ENCODE data around the gene SLFN13. TPM values are rescaled to one million over a fixed set of nuclear protein-coding genes. Genes with fewer than 3 reads are reported as not detected.

Gene SLFN13
- total RNA-seq, 1 donor from 2014 or later = 33.6 TPM

DNA sequence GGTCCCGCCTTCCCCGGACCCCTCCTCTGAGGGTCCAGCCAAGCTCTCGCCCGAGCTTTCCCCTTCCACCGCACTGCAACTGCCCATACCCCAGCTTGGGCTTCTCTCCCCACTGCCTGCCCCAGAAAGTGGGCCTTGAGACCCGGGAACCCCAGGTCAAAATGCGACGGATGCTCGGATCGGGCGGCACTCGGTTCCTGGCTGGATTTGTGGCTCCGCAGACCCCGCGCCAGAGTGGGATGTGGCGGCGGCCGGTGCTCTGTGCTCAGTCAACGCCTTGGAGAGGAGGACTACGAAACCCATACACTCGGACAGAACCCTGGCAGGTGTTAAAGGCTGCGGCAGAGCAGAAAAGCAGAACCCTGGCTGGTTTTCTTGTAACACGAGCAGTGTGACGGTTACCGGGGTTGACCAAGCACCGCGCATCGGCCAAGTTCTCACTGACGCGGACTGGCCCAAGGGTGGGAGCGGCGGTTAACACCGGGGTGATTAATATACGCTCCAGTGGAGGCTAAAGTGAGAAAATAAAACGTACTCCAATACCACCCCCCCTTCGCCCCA, 885 bp upstream of the SLFN13 start:
- TF ChIP-seq, protein P1, sequence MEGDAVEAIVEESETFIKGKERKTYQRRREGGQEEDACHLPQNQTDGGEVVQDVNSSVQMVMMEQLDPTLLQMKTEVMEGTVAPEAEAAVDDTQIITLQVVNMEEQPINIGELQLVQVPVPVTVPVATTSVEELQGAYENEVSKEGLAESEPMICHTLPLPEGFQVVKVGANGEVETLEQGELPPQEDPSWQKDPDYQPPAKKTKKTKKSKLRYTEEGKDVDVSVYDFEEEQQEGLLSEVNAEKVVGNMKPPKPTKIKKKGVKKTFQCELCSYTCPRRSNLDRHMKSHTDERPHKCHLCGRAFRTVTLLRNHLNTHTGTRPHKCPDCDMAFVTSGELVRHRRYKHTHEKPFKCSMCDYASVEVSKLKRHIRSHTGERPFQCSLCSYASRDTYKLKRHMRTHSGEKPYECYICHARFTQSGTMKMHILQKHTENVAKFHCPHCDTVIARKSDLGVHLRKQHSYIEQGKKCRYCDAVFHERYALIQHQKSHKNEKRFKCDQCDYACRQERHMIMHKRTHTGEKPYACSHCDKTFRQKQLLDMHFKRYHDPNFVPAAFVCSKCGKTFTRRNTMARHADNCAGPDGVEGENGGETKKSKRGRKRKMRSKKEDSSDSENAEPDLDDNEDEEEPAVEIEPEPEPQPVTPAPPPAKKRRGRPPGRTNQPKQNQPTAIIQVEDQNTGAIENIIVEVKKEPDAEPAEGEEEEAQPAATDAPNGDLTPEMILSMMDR (IDR thresholded peaks at IDR 0.05; ENCODE audit: unreplicated experiment) = no peak
- Mint-ChIP-seq H3K4me3 (ENCODE audit: low read depth) (peak overlapping the region; percentile 79), H3K36me3 (ENCODE audit: insufficient read depth) (no peaks in the 10 kb centered on the region), H3K9me3 (ENCODE audit: low read depth) (no peaks in the 10 kb centered on the region), H3K4me1 (ENCODE audit: low read depth) (peaks cover 10% of the 10 kb centered on the region), H3K27ac (no peak overlapping the region), H3K27me3 (peaks cover 28% of the 10 kb centered on the region)
- DNase-seq (ENCODE audit: low spot score, unreplicated experiment) = no peak

DNA sequence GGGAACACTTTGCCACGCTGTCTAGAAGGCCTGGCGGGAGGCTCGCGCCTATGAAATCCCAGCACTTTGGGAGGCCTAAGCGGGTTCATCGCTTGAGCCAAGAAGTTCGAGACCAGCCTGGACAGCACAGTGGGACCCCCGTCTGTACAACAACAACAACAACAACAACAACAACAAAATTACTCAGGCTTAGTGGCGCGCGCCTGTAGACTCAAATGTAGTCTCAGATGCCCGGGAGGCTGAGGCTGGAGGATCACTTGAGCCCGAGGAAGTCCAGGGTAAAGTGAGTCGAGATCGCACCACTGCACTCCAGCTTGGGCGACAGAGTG, 297 bp upstream of the SLFN13 start:
- Mint-ChIP-seq H3K4me3 (ENCODE audit: low read depth) (peak overlapping the region; percentile 79), H3K27me3 (peaks cover 28% of the 10 kb centered on the region), H3K27ac (no peak overlapping the region), H3K36me3 (ENCODE audit: insufficient read depth) (no peaks in the 10 kb centered on the region), H3K4me1 (ENCODE audit: low read depth) (peaks cover 10% of the 10 kb centered on the region), H3K9me3 (ENCODE audit: low read depth) (no peaks in the 10 kb centered on the region)
- TF ChIP-seq, protein P1 (IDR thresholded peaks at IDR 0.05; ENCODE audit: unreplicated experiment) = no peak
- no peak for DNase-seq (ENCODE audit: low spot score, unreplicated experiment)

DNA sequence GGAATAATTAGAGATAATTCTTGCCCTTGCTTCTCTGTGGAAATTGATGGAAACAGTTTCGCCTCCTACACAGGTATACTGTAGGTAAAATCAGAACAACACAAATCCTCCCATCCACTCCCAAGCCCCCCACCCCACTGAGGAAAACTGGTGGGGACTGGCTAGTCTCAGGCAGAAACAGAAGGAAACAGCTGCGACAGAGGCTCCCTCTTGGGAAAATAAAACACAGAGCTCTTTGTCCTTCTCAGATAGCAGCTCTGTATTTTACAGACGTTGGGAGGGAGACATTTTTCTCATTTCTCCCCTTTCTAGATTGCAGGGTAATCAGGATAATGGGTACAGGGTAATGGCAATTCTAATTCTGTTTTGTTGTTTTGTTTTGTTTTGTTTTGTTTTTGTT, 1.1 kb downstream of the SLFN13 start:
- no peaks in the 10 kb centered on the region for H3K9me3 Mint-ChIP-seq (ENCODE audit: low read depth)
- peak overlapping the region; percentile 92 for H3K27ac Mint-ChIP-seq
- DNase-seq (ENCODE audit: low spot score, unreplicated experiment) = no peak
- H3K36me3 Mint-ChIP-seq (ENCODE audit: insufficient read depth) = no peaks in the 10 kb centered on the region
- TF ChIP-seq, protein P1 (IDR thresholded peaks at IDR 0.05; ENCODE audit: unreplicated experiment) = no peak
- peaks cover 8% of the 10 kb centered on the region for H3K4me1 Mint-ChIP-seq (ENCODE audit: low read depth)
- H3K4me3 Mint-ChIP-seq (ENCODE audit: low read depth) = peak overlapping the region; percentile 79
- peaks cover 22% of the 10 kb centered on the region for H3K27me3 Mint-ChIP-seq

DNA sequence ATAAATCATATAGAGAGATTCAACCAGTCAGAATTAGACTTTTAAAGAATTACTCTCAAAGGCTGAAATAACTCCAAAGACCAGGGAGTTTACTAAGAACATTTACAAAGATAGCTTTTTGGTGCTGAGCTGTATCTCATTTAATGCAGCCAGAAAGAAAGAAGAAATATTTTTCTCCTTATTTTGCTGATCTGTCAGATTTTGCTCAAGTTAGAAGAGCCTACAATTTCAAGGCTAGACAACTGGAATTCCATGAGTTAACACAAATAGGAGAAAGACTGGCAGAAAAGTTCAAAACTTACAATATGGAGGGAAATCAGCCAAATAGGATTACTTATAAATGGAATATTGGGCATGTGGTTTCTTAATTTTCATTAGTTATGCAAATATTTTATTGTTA, 10.1 kb downstream of the SLFN13 start:
- Mint-ChIP-seq H3K9me3 (ENCODE audit: low read depth) (no peaks in the 10 kb centered on the region), H3K36me3 (ENCODE audit: insufficient read depth) (no peaks in the 10 kb centered on the region), H3K4me3 (ENCODE audit: low read depth) (no peak overlapping the region), H3K4me1 (ENCODE audit: low read depth) (peaks cover 3% of the 10 kb centered on the region), H3K27me3 (no peaks in the 10 kb centered on the region), H3K27ac (no peak overlapping the region)
- TF ChIP-seq, protein P1 (IDR thresholded peaks at IDR 0.05; ENCODE audit: unreplicated experiment) = no peak
- DNase-seq (ENCODE audit: low spot score, unreplicated experiment) = no peak

DNA sequence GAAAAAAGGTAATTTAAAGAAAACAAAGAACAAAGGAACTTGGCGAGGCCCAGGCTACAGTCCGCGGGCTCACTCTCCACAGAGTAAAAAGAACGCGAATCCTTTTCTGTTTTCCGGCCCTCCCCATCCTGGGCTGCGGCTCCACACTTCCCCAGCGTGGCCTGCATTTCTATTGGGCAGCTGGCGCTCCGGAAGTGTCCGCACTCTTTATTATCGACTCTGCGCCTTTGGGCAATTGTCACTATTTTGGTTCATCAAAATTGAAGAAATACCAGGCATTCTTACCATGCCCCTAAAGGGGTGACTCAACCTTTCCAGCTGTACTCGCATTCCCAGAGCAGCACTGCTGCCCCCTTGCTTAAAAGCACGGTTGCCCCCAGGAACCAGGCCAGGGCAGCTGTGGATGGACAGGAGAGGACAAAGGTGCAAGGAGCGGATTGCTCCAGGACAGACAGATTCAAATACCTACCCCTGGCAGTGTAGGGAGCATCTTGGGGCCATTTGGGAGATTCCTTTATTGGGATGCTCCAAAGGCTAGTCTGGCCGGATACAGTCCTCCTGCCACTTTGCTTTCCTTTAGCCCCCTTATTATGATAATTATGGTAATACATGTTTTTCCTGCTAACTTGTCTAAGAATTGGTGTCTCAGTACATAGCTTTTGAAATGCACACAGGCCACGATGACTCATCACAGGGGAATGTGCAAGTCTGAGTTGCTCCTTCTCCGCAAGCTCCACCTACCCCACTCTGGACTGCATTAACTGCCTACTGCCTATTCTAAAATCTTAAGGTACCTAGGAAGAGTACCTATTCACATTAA, 15.3 kb downstream of the SLFN13 start:
- TF ChIP-seq, protein P1 (IDR thresholded peaks at IDR 0.05; ENCODE audit: unreplicated experiment) = no peak
- Mint-ChIP-seq H3K27me3 (no peaks in the 10 kb centered on the region), H3K4me1 (ENCODE audit: low read depth) (peaks cover 9% of the 10 kb centered on the region), H3K4me3 (ENCODE audit: low read depth) (peak overlapping the region; percentile 87), H3K36me3 (ENCODE audit: insufficient read depth) (peaks cover 8% of the 10 kb centered on the region), H3K27ac (peak overlapping the region; percentile 95), H3K9me3 (ENCODE audit: low read depth) (peaks cover 9% of the 10 kb centered on the region)
- DNase-seq (ENCODE audit: low spot score, unreplicated experiment) = peak; percentile 13

Measured in progenitor cell of endocrine pancreas (in vitro differentiated cells).